ENCODE measurements around the gene CIDEA.
A peak's percentile ranks its signal among the peaks of the same experiment; 100 is the strongest.
"Not testable (repeated sequence)": the region's sequence is repeated elsewhere in the genome, so short reads cannot be mapped to it uniquely, and the experiment has no call there.

CIDEA gene

GRCh38 chr18:12239431-12239830 is 14.7 kb upstream of the CIDEA start:
- no peak for DNase-seq

GRCh38 chr18:12242658-12243260 is 11.4 kb upstream of the CIDEA start:
- no peak for DNase-seq

DNA sequence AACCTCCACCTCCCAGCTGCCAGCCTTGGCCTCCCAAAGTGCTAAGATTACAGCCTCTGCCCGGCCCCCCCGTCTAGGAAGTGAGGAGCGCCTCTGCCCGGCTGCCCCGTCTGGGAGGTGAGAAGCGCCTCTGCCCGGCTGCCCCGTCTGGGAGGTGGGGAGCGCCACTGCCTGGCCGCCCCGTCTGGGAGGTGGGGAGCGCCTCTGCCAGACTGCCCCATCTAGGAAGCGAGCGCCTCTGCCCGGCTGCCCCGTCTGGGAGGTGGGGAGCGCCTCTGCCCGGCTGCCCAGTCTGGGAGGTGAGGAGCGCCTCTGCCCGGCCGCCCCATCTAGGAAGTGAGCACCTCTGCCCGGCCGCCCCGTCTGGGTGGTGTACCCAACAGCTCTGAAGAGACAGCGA is 10.9 kb upstream of the CIDEA start:
- not testable (repeated sequence) for DNase-seq

DNA sequence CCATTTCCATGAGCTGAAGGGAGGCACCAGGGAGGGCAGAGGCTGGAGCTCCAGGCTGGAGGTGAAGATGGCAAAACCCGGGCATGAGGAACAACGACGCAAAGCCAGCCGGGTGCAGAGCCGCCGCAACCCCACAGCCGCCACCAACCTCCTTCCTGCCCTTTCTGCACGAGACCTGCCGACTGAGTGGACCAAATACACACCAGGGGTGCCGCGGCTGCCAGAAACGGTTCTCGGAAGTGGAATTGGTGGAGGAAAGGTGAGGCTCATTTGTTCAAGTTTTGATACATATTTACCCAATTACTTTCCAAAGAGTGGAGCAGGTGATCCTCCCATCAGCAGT is 8.4 kb upstream of the CIDEA start:
- no peak for DNase-seq

DNA sequence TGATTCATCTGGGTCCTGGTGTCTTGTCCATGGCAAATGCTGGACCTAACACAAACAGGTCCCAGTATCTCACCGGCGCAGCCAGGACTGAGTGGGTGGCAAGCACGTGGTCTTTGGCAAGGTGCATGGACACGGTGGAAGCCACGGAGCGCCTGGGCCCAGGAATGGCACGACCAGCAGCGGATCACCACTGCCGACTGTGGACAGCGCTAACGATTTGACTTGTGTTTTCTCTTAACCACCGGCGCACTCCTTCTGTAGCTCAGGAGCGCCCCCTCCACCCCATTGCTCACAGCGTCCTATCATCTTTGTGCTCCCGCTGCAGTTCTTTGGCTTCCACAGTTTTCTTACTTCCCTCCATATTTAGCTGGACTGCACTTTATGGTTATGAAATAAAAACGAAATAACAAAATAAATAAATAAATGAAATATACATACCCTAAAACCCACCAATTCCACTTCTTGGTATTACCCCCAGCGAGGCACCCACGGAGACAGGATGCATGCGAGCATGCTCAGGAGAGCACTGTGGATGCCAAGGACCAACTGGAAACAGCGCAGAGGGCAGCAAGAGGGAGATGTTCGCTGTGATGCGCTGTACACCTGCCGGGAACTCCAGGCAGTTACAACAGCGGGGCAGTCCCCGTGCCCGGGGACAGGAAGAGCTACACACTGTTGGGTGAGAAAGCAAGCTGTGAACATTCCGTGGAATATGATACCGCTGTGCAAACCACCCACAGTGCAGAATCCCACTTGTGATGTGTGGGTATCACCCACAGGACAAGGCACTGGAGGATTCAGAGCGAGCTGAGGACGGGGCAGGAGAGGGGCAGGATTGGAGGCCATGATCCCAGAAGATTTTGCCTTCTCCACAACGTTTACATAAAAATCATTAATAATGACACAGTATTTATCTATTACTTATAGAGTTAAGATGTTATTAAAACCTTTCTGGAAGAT is 7.0 kb upstream of the CIDEA start:
- no peak for DNase-seq

GRCh38 chr18:12247946-12248345 is 6.2 kb upstream of the CIDEA start:
- no peak for DNase-seq

GRCh38 chr18:12248926-12249720 is 5.0 kb upstream of the CIDEA start:
- no peak for DNase-seq

DNA sequence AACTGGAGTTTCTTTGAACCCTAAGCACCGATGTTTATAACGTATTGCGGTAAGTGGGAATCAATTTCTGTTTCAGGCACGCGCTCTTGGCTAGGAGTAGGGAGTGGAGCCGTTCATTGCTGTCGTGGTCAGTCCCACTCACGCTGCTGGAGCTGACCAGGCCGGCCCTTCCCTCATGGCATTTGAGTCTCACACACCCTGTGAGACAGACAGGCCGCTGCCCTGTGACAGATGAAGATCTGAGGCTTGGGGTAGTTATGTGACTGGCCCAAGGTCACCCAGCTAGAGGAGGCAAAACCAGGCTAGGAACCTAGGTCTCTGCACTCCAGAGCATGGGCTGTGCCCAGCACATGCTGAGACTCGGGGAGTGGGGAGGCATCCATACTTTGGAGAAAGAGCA is 2.9 kb upstream of the CIDEA start:
- no peak for DNase-seq

- no peak for DNase-seq
Measured at GRCh38 chr18:12252061-12252460, 2.1 kb upstream of the CIDEA start.

DNA sequence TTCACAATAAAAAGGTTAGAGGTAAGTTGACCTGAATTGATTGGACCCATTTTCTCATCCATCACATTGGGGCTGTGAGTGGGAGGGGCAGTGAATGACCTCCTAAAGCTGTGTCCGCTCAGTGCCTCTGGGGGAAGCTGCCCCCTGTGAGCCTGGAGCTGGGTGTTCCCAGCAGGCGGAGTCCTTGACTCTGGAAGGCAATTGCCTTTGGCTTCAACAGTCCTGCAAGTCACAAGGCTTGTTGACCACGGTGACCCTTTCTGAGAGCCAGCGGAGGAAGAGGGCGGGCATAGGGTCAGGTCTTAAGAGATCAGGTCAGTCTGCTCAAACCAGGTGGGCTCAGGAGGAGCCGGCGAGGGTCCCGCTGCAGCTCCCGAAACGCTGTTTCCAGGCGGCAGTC is 1.1 kb upstream of the CIDEA start:
- DNase-seq, result no peak

GRCh38 chr18:12253663-12254135 is 462 bp upstream of the CIDEA start:
- DNase-seq, result peak; percentile 31

DNA sequence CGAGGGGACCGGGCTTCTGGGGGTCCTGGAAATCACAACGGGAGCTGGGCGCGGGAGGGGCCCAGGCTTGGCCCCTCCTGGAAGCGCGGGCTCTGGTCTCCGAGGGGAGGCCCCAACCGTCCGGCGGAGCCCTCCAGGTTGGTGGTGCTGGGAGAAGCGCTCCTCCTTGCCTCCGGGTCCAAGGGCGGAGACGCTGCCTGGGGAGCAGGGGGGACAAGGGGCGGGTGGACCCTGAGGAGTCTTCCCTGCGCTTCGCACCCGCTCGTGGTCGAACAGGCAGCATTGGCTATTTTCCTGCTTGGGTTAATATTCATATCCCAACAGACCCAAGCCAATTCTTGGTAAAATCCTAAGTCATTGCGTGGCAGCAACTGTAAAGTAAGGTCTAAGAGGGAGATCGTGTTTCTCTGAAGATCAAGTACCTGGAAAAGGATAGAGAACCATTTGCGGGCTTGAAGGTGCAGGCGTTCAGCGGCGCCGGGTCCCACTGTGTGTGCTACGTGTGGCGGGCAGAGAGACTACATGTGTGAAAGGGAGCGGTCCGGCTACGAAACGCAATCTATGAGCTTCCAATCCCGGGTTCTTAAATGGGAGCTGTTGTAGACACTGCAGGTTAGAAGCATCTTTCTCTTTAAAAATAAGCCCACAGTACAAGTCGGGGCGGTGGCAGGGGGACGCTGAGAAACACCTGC is 805 bp downstream of the CIDEA start:
- no peak for DNase-seq

- DNase-seq, result no peak
Measured at GRCh38 chr18:12255626-12256026, 1.5 kb downstream of the CIDEA start.

GRCh38 chr18:12256951-12257350 is 2.8 kb downstream of the CIDEA start:
- DNase-seq, result no peak

DNA sequence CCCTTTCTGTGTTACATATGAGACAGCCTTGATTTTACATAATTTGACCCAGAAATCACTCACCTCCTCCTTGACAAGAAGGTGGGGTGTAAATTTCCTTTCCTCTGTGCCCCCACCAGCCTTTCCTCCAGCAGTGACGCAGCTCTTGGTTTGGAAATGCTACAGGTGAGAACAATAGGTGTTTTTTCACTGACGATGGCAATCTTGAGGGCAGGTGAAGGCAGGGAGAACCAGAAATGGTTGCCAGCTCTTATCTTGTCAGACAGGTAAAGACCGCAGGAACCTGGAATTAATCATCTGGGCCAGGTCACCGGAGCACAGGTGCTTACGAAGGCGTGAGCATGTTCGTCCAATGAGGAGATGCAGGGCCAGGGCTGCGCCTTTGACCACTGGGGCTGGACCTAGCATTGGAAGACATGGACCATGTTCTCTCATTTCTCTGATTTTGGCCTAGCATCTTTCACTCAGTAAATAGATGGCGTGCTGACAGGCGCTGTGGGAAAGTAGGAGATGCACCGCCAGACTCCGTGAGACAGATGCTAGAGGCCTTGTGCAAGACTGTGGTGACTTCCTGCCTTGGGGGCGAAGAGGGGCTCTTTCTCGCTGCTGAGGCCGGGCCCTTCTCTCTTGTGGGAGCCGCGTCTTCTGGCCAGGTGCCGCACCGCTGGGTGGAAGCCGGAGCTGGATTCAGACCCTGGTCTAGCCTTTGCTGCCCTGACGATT is 4.0 kb downstream of the CIDEA start:
- no peak for DNase-seq

DNA sequence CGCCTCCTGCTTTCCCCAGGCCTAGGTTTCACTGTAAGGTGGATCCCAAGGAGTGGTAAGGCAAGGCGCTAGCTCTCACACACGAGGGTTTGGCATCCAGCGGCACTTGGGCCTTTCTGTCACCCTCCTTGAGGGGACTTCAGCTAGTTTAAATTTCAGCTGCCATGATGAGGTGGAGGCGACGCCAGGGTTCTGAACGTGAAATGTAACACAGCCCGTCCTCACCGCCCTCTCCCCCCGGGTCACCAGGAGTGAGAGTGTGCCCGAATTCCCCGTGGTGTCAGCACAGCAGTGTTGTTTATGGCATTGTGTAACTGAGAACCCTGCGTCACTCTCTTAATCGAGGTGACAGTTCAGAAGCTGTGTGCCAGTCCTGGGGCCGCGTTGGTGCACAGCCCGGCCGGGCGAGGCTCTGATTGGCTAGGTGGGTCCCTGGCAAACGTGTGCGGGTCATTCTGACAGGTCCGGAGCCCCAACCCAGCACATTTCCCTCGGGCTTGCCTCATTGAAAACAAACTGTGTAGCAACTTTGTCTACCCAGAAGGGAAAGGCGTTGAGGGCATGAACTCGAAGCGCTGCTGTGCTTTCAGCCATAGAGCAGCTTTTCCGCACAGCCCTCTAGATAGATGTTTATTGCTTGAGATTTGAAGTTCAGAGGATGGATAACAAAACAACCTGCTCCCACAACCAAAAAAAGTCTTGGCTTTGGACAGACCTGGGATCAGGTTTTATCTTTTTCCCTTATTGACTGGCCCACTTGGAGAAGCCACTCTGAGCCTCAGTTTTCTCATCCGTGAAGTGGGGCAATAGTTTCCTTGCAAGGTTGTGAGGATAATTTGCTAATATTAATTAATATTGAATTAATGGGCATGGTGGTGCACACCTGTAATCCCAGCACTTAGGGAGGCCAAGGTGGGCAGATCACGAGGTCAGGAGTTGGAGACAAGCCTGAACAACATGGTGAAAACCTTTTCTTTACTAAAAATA is 4.9 kb downstream of the CIDEA start:
- no peak for DNase-seq

DNA sequence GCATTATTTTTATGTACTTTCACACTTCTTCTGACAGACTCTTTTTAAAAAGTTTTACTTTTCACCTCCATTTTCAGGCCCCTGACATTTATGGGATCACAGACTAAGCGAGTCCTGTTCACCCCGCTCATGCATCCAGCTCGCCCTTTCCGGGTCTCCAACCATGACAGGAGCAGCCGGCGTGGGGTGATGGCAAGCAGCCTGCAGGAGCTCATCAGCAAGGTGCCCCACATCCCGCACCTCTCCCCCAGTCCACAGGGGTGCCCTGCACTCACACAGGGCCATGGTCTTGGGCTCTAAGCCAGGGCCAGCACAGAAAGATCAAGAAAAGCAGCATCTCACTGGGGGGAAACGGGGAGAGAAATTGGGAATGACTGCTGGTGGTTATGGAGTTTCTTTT is 8.6 kb downstream of the CIDEA start:
- no peak for DNase-seq

GRCh38 chr18:12264864-12265263 is 10.7 kb downstream of the CIDEA start:
- DNase-seq, result no peak

DNA sequence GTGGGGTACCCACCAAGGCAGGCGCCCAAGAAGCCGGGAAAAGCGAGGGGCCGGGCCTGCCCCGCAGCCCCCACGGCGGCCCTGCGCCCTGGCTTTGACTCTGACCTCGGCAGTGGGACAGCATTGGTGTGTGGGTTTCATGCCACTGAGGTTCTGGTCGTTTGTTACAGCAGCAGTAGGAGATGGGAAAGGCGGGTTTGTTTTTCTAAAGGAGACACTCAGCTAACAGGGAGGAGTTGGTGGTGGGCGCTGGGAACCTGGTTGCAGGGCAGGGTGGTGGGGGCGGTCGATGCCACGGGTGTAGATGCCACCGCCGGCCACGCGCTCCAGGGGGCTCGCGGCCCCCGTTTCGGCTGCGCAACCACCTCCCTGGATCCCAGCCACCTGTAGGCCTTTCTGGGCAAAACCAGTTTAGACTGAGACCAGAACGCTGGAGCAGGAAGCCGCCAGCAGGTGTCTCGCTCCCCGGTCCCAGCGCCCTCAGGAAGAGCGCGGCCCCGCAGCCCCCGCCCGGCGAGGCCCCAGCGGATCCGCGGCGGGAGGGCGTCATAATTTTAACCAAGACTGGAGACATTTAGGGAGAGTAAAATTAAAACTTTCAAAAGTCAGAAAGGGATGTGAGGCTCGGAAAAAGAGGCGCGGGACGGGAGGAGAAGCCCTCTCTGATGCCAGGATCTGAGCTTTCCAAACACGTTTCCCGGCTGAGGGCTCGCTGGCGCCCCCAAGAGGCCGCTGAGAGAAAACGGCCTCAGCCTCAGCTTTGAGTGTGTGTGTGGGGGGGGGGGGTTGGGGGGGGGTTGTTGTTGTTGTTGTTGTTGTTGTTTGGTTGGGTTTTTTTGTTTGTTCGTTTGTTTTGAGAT is 17.4 kb downstream of the CIDEA start:
- peak; percentile 83 for DNase-seq

DNA sequence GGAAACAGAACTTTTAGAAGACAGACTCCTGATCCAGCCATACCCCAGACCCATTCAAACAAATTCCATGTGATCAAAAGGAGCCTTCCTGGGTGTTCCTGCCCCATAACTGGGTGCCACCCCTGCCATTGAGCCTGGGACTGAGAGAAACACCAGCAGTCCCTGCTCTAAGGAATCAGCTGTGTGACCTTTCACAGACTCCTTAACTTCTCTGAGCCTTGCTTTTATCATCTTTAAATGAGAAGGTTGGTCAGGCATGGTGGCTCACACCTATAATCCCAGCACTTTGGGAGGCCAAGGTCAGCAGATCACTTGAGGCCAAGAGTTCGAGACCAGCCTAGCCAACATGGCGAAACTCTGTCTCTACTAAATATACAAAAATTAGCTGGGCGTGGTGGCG is 20.6 kb downstream of the CIDEA start:
- DNase-seq, result no peak

Data from NCI-H146 (cell line).